Liver (tissue), 9 donors: ENCODE measurements around the gene EP300. TPM values are rescaled to one million over a fixed set of nuclear protein-coding genes. Genes with fewer than 3 reads are reported as not detected.

Experiments used
- DNase-seq: peaks from one replicate; pipeline ENCODE4 v3.0.0-alpha.2; 2017; ENCODE audit warnings: low spot score
- H3K27ac ChIP-seq, 2 donors: one replicate each; pipeline ENCODE4 v1.7.0; 2013; ENCODE audit warnings: inconsistent platforms in 2 of 2, low read length in 2 of 2, control low read depth in 1 of 2, low read depth in 1 of 2, mild to moderate bottlenecking in 1 of 2
- H3K27me3 ChIP-seq, 4 donors: one replicate each; pipeline versions ENCODE4 v1.6.1 to v1.7.0; 2013; ENCODE audit warnings: low read length in 3 of 4, inconsistent platforms in 1 of 4, mild to moderate bottlenecking in 1 of 4, moderate library complexity in 1 of 4; ENCODE audit not compliant: control insufficient read depth in 4 of 4, insufficient read depth in 4 of 4
- H3K36me3 ChIP-seq, 4 donors: one replicate each; pipeline versions ENCODE4 v1.6.1 to v1.7.0; 2013; ENCODE audit warnings: low read length in 3 of 4, mild to moderate bottlenecking in 3 of 4, low read depth in 1 of 4, moderate library complexity in 1 of 4; ENCODE audit not compliant: control insufficient read depth in 4 of 4, insufficient read depth in 3 of 4
- H3K4me1 ChIP-seq, 4 donors: one replicate each; pipeline versions ENCODE4 v1.6.1 to v1.7.0; 2013; ENCODE audit warnings: low read length in 3 of 4, mild to moderate bottlenecking in 3 of 4, moderate library complexity in 1 of 4; ENCODE audit not compliant: control insufficient read depth in 4 of 4, insufficient read depth in 4 of 4
- H3K4me3 ChIP-seq, 3 donors: one replicate each; pipeline versions ENCODE4 v1.6.1 to v1.7.0; 2013; ENCODE audit warnings: low read length in 3 of 3, control low read depth in 1 of 3, low read depth in 1 of 3, mild to moderate bottlenecking in 1 of 3
- H3K9ac ChIP-seq, 2 donors: one replicate each; pipeline ENCODE4 v1.7.0; 2013; ENCODE audit warnings: low read length in 2 of 2, mild to moderate bottlenecking in 2 of 2, moderate library complexity in 2 of 2, control low read depth in 1 of 2, low read depth in 1 of 2
- H3K9me3 ChIP-seq, 4 donors: one replicate each; pipeline versions ENCODE4 v1.6.1 to v1.7.0; 2013; ENCODE audit warnings: low read length in 3 of 4; ENCODE audit not compliant: control insufficient read depth in 4 of 4
- FOXA1 ChIP-seq: IDR thresholded peaks from 2 replicates; pipeline ENCODE4 v1.6.1; 2016; ENCODE audit warnings: antibody characterized with exemption
- HNF4A ChIP-seq, 2 donors: conservative IDR thresholded peaks; 2 replicates each; pipeline ENCODE4 v1.6.1; 2016; ENCODE audit warnings: antibody characterized with exemption in 2 of 2, mild to moderate bottlenecking in 2 of 2
- HNF4G ChIP-seq: IDR thresholded peaks from 2 replicates; pipeline ENCODE4 v1.6.1; 2016; ENCODE audit warnings: antibody characterized with exemption
- JUND ChIP-seq, 2 donors: IDR thresholded peaks; 2 replicates each; pipeline ENCODE4 v1.6.1; 2016; ENCODE audit warnings: antibody characterized with exemption in 2 of 2
- NR2F2 ChIP-seq: IDR thresholded peaks from 2 replicates; pipeline ENCODE4 v1.6.1; 2016; ENCODE audit warnings: antibody characterized with exemption
- SP1 ChIP-seq: IDR thresholded peaks from 2 replicates; pipeline ENCODE4 v1.6.1; 2018; ENCODE audit warnings: antibody characterized with exemption, mild to moderate bottlenecking
- WGBS: extraction: QIAGEN DNeasy Blood & Tissue Kit; methylation state at CpG from one replicate; pipeline ENCODE4 v1.1.7; 2013; 5-methylcytosine and 5-hydroxymethylcytosine counted together
- polyA plus RNA-seq, 2 donors: library from polyadenylated mRNA; stranded (reverse) in 1 of 2; unstranded in 1 of 2; fragments of 200-250 nt in 1 of 2; fragments of >200 nt in 1 of 2; fragmentation: Nextera tagmentation in 1 of 2; extraction: Ambion mirVana in 1 of 2; gene quantifications; one replicate each; pipeline versions ENCODE4 v1.2.1 to v1.2.3, GENCODE V29; 2013 to 2015
- total RNA-seq, 2 donors: library from RNA; depleted of rRNA; stranded (reverse); fragments of >200 nt; gene quantifications; one replicate each; pipeline ENCODE4 v1.2.3, GENCODE V29; 2014
- TF ChIP-seq, protein P1 (sequence below): IDR thresholded peaks from 2 replicates; pipeline ENCODE4 v1.6.1; 2016; ENCODE audit warnings: antibody characterized with exemption
- TF ChIP-seq, protein P2 (sequence below): IDR thresholded peaks from 2 replicates; pipeline ENCODE4 v1.6.1; 2016; ENCODE audit warnings: antibody characterized with exemption, mild to moderate bottlenecking
- TF ChIP-seq, protein P3 (sequence below): IDR thresholded peaks from 2 replicates; pipeline ENCODE4 v1.6.1; 2016; ENCODE audit warnings: antibody characterized with exemption
- donor health status: healthy.
- donor health status: healthy.
- donor health status: healthy.
- donor health status: healthy.
- donor health status: healthy.

EP300 gene
- total and polyA plus RNA-seq, 4 donors = 6.9 to 95.5 (median 31.9) TPM

DNA sequence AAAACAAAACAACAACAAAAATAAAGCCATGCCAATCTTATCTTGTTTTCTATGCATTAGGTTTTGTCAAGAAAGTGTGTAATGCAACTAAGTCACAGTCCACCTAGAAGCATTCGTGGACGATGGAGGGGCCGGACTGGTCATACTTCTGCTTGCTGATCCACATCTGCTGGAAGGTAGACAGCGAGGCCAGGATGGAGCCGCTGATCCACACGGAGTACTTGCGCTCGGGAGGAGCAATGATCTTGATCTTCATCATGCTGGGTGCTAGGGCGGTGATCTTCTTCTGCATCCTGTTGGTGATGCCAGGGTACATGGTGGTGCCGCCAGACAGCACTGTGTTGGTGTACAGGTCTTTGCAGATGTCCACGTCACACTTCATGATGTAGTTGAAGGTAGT is 18.3 kb upstream of the EP300 start:
- Histone ChIP-seq H3K9ac (no peak overlapping the region), H3K27ac (no peak overlapping the region), H3K4me3 (no peak overlapping the region), H3K9me3 (no peaks in the 10 kb centered on the region), H3K27me3 (no peaks in the 10 kb centered on the region), H3K4me1 (no peaks in the 10 kb centered on the region), H3K36me3 (no peaks in the 10 kb centered on the region)
- 97% methylated on average over 11 of the region's 11 CpGs for WGBS
- TF ChIP-seq, protein P1, sequence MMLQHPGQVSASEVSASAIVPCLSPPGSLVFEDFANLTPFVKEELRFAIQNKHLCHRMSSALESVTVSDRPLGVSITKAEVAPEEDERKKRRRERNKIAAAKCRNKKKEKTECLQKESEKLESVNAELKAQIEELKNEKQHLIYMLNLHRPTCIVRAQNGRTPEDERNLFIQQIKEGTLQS = no peak
- TF ChIP-seq, protein P2, sequence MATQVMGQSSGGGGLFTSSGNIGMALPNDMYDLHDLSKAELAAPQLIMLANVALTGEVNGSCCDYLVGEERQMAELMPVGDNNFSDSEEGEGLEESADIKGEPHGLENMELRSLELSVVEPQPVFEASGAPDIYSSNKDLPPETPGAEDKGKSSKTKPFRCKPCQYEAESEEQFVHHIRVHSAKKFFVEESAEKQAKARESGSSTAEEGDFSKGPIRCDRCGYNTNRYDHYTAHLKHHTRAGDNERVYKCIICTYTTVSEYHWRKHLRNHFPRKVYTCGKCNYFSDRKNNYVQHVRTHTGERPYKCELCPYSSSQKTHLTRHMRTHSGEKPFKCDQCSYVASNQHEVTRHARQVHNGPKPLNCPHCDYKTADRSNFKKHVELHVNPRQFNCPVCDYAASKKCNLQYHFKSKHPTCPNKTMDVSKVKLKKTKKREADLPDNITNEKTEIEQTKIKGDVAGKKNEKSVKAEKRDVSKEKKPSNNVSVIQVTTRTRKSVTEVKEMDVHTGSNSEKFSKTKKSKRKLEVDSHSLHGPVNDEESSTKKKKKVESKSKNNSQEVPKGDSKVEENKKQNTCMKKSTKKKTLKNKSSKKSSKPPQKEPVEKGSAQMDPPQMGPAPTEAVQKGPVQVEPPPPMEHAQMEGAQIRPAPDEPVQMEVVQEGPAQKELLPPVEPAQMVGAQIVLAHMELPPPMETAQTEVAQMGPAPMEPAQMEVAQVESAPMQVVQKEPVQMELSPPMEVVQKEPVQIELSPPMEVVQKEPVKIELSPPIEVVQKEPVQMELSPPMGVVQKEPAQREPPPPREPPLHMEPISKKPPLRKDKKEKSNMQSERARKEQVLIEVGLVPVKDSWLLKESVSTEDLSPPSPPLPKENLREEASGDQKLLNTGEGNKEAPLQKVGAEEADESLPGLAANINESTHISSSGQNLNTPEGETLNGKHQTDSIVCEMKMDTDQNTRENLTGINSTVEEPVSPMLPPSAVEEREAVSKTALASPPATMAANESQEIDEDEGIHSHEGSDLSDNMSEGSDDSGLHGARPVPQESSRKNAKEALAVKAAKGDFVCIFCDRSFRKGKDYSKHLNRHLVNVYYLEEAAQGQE = no peak
- TF ChIP-seq HNF4A (conservative IDR thresholded peaks at IDR 0.05) (no peak), SP1 (no peak)
- TF ChIP-seq, protein P3, sequence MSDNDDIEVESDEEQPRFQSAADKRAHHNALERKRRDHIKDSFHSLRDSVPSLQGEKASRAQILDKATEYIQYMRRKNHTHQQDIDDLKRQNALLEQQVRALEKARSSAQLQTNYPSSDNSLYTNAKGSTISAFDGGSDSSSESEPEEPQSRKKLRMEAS = no peak
- no peak for DNase-seq

DNA sequence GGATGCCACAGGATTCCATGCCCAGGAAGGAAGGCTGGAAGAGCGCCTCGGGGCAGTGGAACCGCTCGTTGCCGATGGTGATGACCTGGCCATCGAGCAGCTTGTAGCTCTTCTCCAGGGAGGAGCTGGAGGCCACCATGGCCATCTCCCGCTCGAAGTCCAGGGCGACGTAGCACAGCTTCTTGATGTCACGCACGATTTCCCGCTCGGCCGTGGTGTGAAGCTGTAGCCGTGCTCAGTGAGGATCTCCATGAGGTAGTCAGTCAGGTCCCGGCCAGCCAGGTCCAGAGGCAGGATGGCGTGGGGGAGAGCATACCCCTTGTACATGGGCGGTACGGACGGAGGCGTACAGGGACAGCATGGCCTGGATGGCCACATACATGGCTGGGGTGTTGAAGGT is 17.9 kb upstream of the EP300 start:
- WGBS = 95% methylated on average over 22 of the region's 22 CpGs
- no peak for DNase-seq
- no peaks in the 10 kb centered on the region for H3K9me3 ChIP-seq
- no peak overlapping the region for H3K27ac ChIP-seq
- TF ChIP-seq JUND (IDR thresholded peaks at IDR 0.05) = no peak
- TF ChIP-seq, protein P1 = no peak
- no peaks in the 10 kb centered on the region for H3K27me3 ChIP-seq
- H3K9ac ChIP-seq = no peak overlapping the region
- H3K4me1 ChIP-seq = no peaks in the 10 kb centered on the region
- no peaks in the 10 kb centered on the region for H3K36me3 ChIP-seq
- no peak overlapping the region for H3K4me3 ChIP-seq

DNA sequence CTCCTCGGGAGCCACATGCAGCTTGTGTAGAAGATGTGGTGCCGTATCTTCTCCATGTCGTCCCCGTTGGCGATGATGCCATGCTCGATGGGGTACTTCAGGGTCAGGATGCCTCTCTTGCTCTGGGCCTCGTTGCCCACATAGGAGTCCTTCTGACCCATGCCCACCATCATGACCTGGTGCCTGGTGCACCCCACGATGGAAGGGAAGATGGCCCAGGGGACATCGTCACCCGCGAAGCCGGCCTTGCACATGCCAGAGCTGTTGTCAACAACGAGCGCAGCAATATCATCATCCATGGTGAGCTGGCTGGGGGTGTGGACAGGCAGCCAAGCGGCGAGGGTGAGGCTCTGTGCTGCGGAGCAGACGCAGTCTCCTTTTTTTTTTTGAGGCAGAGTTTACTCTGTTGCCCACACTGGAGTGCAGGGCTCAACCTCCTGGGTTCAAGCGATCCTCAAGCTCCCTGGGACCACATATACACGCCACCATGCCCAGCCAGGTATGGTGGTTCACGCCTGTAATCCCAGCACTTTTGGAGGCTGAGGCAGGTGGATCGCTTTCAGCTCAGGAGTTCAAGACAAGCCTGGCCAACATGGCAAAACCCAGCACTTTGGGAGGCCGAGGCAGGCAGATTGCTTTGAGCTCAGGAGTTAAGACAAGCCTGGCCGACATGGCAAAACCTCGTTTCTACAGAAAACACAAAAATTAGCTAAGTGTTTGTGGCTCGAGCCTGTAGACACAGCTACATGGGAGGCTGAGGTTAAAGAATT is 17.3 kb upstream of the EP300 start:
- Histone ChIP-seq H3K27me3 (no peaks in the 10 kb centered on the region), H3K27ac (no peak overlapping the region), H3K4me1 (no peaks in the 10 kb centered on the region), H3K4me3 (no peak overlapping the region), H3K36me3 (no peaks in the 10 kb centered on the region), H3K9ac (no peak overlapping the region), H3K9me3 (no peaks in the 10 kb centered on the region)
- DNase-seq = no peak
- WGBS = 96% methylated on average over 26 of the region's 26 CpGs
- TF ChIP-seq, protein P3 = no peak
- no peak for TF ChIP-seq HNF4G
- TF ChIP-seq NR2F2 = no peak
- no peak for TF ChIP-seq HNF4A (conservative IDR thresholded peaks at IDR 0.05)
- TF ChIP-seq FOXA1 = no peak
- TF ChIP-seq, protein P1 = no peak
- no peak for TF ChIP-seq JUND (IDR thresholded peaks at IDR 0.05)
